Liver (tissue), 9 donors: ENCODE results near the gene MARK3. TPM values are rescaled to one million over a fixed set of nuclear protein-coding genes. Genes with fewer than 3 reads are reported as not detected.

Source experiments
- DNase-seq: peaks from one replicate; pipeline ENCODE4 v3.0.0-alpha.2; 2017; ENCODE audit warnings: low spot score
- H3K27ac ChIP-seq, 2 donors: one replicate each; pipeline ENCODE4 v1.7.0; 2013; ENCODE audit warnings: inconsistent platforms in 2 of 2, low read length in 2 of 2, control low read depth in 1 of 2, low read depth in 1 of 2, mild to moderate bottlenecking in 1 of 2
- H3K27me3 ChIP-seq, 4 donors: one replicate each; pipeline versions ENCODE4 v1.6.1 to v1.7.0; 2013; ENCODE audit warnings: low read length in 3 of 4, inconsistent platforms in 1 of 4, mild to moderate bottlenecking in 1 of 4, moderate library complexity in 1 of 4; ENCODE audit not compliant: control insufficient read depth in 4 of 4, insufficient read depth in 4 of 4
- H3K36me3 ChIP-seq, 4 donors: one replicate each; pipeline versions ENCODE4 v1.6.1 to v1.7.0; 2013; ENCODE audit warnings: low read length in 3 of 4, mild to moderate bottlenecking in 3 of 4, low read depth in 1 of 4, moderate library complexity in 1 of 4; ENCODE audit not compliant: control insufficient read depth in 4 of 4, insufficient read depth in 3 of 4
- H3K4me1 ChIP-seq, 4 donors: one replicate each; pipeline versions ENCODE4 v1.6.1 to v1.7.0; 2013; ENCODE audit warnings: low read length in 3 of 4, mild to moderate bottlenecking in 3 of 4, moderate library complexity in 1 of 4; ENCODE audit not compliant: control insufficient read depth in 4 of 4, insufficient read depth in 4 of 4
- H3K4me3 ChIP-seq, 3 donors: one replicate each; pipeline versions ENCODE4 v1.6.1 to v1.7.0; 2013; ENCODE audit warnings: low read length in 3 of 3, control low read depth in 1 of 3, low read depth in 1 of 3, mild to moderate bottlenecking in 1 of 3
- H3K9ac ChIP-seq, 2 donors: one replicate each; pipeline ENCODE4 v1.7.0; 2013; ENCODE audit warnings: low read length in 2 of 2, mild to moderate bottlenecking in 2 of 2, moderate library complexity in 2 of 2, control low read depth in 1 of 2, low read depth in 1 of 2
- H3K9me3 ChIP-seq, 4 donors: one replicate each; pipeline versions ENCODE4 v1.6.1 to v1.7.0; 2013; ENCODE audit warnings: low read length in 3 of 4; ENCODE audit not compliant: control insufficient read depth in 4 of 4
- EGR1 ChIP-seq, 2 donors: IDR thresholded peaks; 2 replicates each; pipeline ENCODE4 v1.6.1; 2016 to 2018; ENCODE audit warnings: antibody characterized with exemption in 2 of 2, low read depth in 2 of 2
- FOXA1 ChIP-seq: IDR thresholded peaks from 2 replicates; pipeline ENCODE4 v1.6.1; 2016; ENCODE audit warnings: antibody characterized with exemption
- GABPA ChIP-seq, 2 donors: IDR thresholded peaks in 1 of 2; conservative IDR thresholded peaks in 1 of 2; 2 replicates each; pipeline ENCODE4 v1.6.1; 2016; ENCODE audit warnings: antibody characterized with exemption in 2 of 2, mild to moderate bottlenecking in 1 of 2, moderate library complexity in 1 of 2
- HNF4A ChIP-seq, 2 donors: conservative IDR thresholded peaks; 2 replicates each; pipeline ENCODE4 v1.6.1; 2016; ENCODE audit warnings: antibody characterized with exemption in 2 of 2, mild to moderate bottlenecking in 2 of 2
- HNF4G ChIP-seq: IDR thresholded peaks from 2 replicates; pipeline ENCODE4 v1.6.1; 2016; ENCODE audit warnings: antibody characterized with exemption
- JUND ChIP-seq, 2 donors: IDR thresholded peaks; 2 replicates each; pipeline ENCODE4 v1.6.1; 2016; ENCODE audit warnings: antibody characterized with exemption in 2 of 2
- NR2F2 ChIP-seq: IDR thresholded peaks from 2 replicates; pipeline ENCODE4 v1.6.1; 2016; ENCODE audit warnings: antibody characterized with exemption
- RXRA ChIP-seq, 2 donors: IDR thresholded peaks; 2 replicates each; pipeline ENCODE4 v1.6.1; 2017 to 2018; ENCODE audit warnings: antibody characterized with exemption in 2 of 2, mild to moderate bottlenecking in 1 of 2
- SP1 ChIP-seq: IDR thresholded peaks from 2 replicates; pipeline ENCODE4 v1.6.1; 2018; ENCODE audit warnings: antibody characterized with exemption, mild to moderate bottlenecking
- TAF1 ChIP-seq: conservative IDR thresholded peaks from 2 replicates; pipeline ENCODE4 v1.6.1; 2016; ENCODE audit warnings: antibody characterized with exemption, mild to moderate bottlenecking
- YY1 ChIP-seq: IDR thresholded peaks from 2 replicates; pipeline ENCODE4 v1.6.1; 2016; ENCODE audit warnings: antibody characterized with exemption, mild to moderate bottlenecking
- WGBS: extraction: QIAGEN DNeasy Blood & Tissue Kit; methylation state at CpG from one replicate; pipeline ENCODE4 v1.1.7; 2013; 5-methylcytosine and 5-hydroxymethylcytosine counted together
- polyA plus RNA-seq, 2 donors: library from polyadenylated mRNA; stranded (reverse) in 1 of 2; unstranded in 1 of 2; fragments of 200-250 nt in 1 of 2; fragments of >200 nt in 1 of 2; fragmentation: Nextera tagmentation in 1 of 2; extraction: Ambion mirVana in 1 of 2; gene quantifications; one replicate each; pipeline versions ENCODE4 v1.2.1 to v1.2.3, GENCODE V29; 2013 to 2015
- total RNA-seq, 2 donors: library from RNA; depleted of rRNA; stranded (reverse); fragments of >200 nt; gene quantifications; one replicate each; pipeline ENCODE4 v1.2.3, GENCODE V29; 2014
- TF ChIP-seq, protein P1 (sequence below): IDR thresholded peaks from 2 replicates; pipeline ENCODE4 v1.6.1; 2016; ENCODE audit warnings: antibody characterized with exemption
- TF ChIP-seq, protein P2 (sequence below): IDR thresholded peaks from 2 replicates; pipeline ENCODE4 v1.6.1; 2016; ENCODE audit warnings: antibody characterized with exemption
- TF ChIP-seq, protein P3 (sequence below): IDR thresholded peaks from 2 replicates; pipeline ENCODE4 v1.6.1; 2016; ENCODE audit warnings: antibody characterized with exemption, mild to moderate bottlenecking
- TF ChIP-seq, protein P4 (sequence below): IDR thresholded peaks from 2 replicates; pipeline ENCODE4 v1.6.1; 2016; ENCODE audit warnings: antibody characterized with exemption
- donor health status: healthy.
- donor health status: healthy.
- donor health status: healthy.
- donor health status: healthy.
- donor health status: healthy.

The MARK3 gene
- total and polyA plus RNA-seq, 4 donors, result 14.1 to 86.0 (median 33.0) TPM

DNA sequence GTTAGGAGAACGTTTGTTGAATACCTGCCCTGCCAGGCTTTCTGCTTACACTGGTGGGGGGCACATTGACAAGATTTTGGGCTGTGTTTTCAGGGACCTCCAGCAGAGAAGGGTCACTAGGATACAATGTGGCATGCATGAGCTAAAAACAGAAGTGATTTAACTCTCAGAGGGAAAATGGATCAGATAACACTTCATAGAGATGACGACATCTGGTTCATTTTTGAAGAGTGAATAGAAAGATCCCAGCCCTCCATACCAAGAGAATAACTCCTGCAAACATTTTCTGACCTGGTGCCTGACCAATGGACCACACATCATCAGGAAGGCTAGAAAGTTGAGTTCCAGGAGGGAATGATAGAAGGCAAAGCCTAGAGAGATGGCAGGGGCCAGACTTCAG lies 103.7 kb downstream of the MARK3 start (continued):
- no peak for TF ChIP-seq HNF4G
- TF ChIP-seq HNF4A (conservative IDR thresholded peaks at IDR 0.05), result no peak
- TF ChIP-seq, protein P1, sequence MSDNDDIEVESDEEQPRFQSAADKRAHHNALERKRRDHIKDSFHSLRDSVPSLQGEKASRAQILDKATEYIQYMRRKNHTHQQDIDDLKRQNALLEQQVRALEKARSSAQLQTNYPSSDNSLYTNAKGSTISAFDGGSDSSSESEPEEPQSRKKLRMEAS, result no peak
- TF ChIP-seq SP1, result no peak

DNA sequence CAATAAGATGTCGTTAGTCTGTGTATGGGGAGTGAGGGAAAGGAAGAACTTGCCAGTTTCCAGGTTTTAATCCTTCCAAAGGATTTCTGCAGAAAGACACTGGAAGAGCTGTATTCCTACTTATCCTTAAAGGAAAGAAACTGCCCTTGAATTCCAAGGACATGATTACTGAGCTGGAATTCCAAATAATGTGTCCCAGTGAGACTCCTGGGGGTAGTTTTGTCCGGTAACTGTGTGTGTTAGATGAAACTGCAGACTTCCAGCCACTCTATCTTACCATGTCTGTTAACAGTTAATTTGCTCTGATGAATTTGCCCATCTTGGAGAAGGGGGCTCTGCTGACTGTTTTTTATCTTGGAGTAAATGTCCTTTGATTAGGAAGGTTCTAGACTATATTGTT lies 104.4 kb downstream of the MARK3 start:
- peaks cover 5 to 37% (median 24%) of the 10 kb centered on the region in 4 donors for H3K36me3 ChIP-seq
- H3K4me3 ChIP-seq, result no peak overlapping the region
- no peak for TF ChIP-seq NR2F2
- TF ChIP-seq, protein P2, sequence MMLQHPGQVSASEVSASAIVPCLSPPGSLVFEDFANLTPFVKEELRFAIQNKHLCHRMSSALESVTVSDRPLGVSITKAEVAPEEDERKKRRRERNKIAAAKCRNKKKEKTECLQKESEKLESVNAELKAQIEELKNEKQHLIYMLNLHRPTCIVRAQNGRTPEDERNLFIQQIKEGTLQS, result no peak
- no peak for TF ChIP-seq GABPA (IDR thresholded peaks at IDR 0.05 in 1 of 2, conservative IDR thresholded peaks at IDR 0.05 in 1 of 2)
- TF ChIP-seq YY1, result no peak
- no peak for TF ChIP-seq TAF1
- no peak for TF ChIP-seq FOXA1
- TF ChIP-seq, protein P3, sequence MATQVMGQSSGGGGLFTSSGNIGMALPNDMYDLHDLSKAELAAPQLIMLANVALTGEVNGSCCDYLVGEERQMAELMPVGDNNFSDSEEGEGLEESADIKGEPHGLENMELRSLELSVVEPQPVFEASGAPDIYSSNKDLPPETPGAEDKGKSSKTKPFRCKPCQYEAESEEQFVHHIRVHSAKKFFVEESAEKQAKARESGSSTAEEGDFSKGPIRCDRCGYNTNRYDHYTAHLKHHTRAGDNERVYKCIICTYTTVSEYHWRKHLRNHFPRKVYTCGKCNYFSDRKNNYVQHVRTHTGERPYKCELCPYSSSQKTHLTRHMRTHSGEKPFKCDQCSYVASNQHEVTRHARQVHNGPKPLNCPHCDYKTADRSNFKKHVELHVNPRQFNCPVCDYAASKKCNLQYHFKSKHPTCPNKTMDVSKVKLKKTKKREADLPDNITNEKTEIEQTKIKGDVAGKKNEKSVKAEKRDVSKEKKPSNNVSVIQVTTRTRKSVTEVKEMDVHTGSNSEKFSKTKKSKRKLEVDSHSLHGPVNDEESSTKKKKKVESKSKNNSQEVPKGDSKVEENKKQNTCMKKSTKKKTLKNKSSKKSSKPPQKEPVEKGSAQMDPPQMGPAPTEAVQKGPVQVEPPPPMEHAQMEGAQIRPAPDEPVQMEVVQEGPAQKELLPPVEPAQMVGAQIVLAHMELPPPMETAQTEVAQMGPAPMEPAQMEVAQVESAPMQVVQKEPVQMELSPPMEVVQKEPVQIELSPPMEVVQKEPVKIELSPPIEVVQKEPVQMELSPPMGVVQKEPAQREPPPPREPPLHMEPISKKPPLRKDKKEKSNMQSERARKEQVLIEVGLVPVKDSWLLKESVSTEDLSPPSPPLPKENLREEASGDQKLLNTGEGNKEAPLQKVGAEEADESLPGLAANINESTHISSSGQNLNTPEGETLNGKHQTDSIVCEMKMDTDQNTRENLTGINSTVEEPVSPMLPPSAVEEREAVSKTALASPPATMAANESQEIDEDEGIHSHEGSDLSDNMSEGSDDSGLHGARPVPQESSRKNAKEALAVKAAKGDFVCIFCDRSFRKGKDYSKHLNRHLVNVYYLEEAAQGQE, result no peak
- TF ChIP-seq RXRA (IDR thresholded peaks at IDR 0.05), result no peak
- no peak for TF ChIP-seq JUND (IDR thresholded peaks at IDR 0.05)
- TF ChIP-seq, protein P4, sequence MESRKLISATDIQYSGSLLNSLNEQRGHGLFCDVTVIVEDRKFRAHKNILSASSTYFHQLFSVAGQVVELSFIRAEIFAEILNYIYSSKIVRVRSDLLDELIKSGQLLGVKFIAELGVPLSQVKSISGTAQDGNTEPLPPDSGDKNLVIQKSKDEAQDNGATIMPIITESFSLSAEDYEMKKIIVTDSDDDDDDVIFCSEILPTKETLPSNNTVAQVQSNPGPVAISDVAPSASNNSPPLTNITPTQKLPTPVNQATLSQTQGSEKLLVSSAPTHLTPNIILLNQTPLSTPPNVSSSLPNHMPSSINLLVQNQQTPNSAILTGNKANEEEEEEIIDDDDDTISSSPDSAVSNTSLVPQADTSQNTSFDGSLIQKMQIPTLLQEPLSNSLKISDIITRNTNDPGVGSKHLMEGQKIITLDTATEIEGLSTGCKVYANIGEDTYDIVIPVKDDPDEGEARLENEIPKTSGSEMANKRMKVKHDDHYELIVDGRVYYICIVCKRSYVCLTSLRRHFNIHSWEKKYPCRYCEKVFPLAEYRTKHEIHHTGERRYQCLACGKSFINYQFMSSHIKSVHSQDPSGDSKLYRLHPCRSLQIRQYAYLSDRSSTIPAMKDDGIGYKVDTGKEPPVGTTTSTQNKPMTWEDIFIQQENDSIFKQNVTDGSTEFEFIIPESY, result no peak
- no peak for TF ChIP-seq SP1
- no peak for TF ChIP-seq EGR1 (IDR thresholded peaks at IDR 0.05; ENCODE audit: low read depth in 2 of 2)
- TF ChIP-seq HNF4A (conservative IDR thresholded peaks at IDR 0.05), result no peak
- TF ChIP-seq HNF4G, result no peak
- 98% methylated on average over 2 of the region's 2 CpGs for WGBS
- H3K27ac ChIP-seq, result no peak overlapping the region
- H3K9ac ChIP-seq, result no peak overlapping the region
- no peaks in the 10 kb centered on the region for H3K9me3 ChIP-seq
- no peak for DNase-seq
- peaks cover 0 to 4% (median 2%) of the 10 kb centered on the region in 4 donors for H3K4me1 ChIP-seq
- H3K27me3 ChIP-seq, result no peaks in the 10 kb centered on the region

DNA sequence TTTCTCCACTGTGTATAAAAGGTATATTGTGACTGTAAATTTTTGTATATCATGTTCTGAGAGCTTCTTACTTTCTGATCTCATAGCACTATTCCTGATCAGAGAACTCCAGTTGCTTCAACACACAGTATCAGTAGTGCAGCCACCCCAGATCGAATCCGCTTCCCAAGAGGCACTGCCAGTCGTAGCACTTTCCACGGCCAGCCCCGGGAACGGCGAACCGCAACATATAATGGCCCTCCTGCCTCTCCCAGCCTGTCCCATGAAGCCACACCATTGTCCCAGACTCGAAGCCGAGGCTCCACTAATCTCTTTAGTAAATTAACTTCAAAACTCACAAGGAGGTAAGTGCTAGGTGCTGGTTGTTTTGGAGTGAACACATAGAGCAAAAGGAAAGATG lies 106.5 kb downstream of the MARK3 start:
- Histone ChIP-seq H3K36me3 (peaks cover 5 to 49% (median 28%) of the 10 kb centered on the region in 4 donors), H3K9ac (no peak overlapping the region), H3K4me3 (no peak overlapping the region), H3K27ac (no peak overlapping the region), H3K27me3 (no peaks in the 10 kb centered on the region), H3K4me1 (peaks cover 0 to 4% (median 2%) of the 10 kb centered on the region in 4 donors), H3K9me3 (no peaks in the 10 kb centered on the region)
- no peak for DNase-seq
- WGBS, result 94% methylated on average over 10 of the region's 10 CpGs
- TF ChIP-seq YY1, result no peak
- TF ChIP-seq, protein P1, result no peak
- TF ChIP-seq, protein P2, result no peak
- no peak for TF ChIP-seq HNF4A (conservative IDR thresholded peaks at IDR 0.05)
